Measurements from ENCODE around the gene ANKFN1.

The ANKFN1 gene

GRCh38 chr17:56325313-56326000 lies 172.2 kb downstream of the ANKFN1 start:
- H3K9me3 ChIP-seq (ENCODE audit: control insufficient read depth, insufficient read depth, low read length), result no peaks in the 10 kb centered on the region
- no peaks in the 10 kb centered on the region for H3K36me3 ChIP-seq (ENCODE audit: control insufficient read depth, low read length)
- no peak overlapping the region for H3K4me3 ChIP-seq (ENCODE audit: low read length)
- no peaks in the 10 kb centered on the region for H3F3A ChIP-seq (ENCODE audit: control insufficient read depth, insufficient read depth)
- no peaks in the 10 kb centered on the region for H3K4me1 ChIP-seq (ENCODE audit: control insufficient read depth, low read length)
- no peaks in the 10 kb centered on the region for H3K79me2 ChIP-seq (ENCODE audit: control insufficient read depth, low read length)
- no peaks in the 10 kb centered on the region for H3K9me2 ChIP-seq (replicated peaks; ENCODE audit: control insufficient read depth, low read length)
- H3K4me2 ChIP-seq (ENCODE audit: low read length), result no peak overlapping the region
- H3K27ac ChIP-seq (ENCODE audit: low read depth, low read length), result no peak overlapping the region
- TF ChIP-seq CTCF (IDR thresholded peaks at IDR 0.05; ENCODE audit: low read depth, low read length, poor library complexity, severe bottlenecking) (no peak), EZH2phosphoT487 (IDR thresholded peaks at IDR 0.05; ENCODE audit: borderline replicate concordance, low read length) (no peak)
- H3K27me3 ChIP-seq (ENCODE audit: control insufficient read depth, low read length), result 0 out of 2 replicates have a peak, but pooled peaks cover 3% of the 10 kb centered on the region
- no peaks in the 10 kb centered on the region for H4K20me1 ChIP-seq (ENCODE audit: control insufficient read depth, insufficient read depth, low read depth, low read length)

- Histone ChIP-seq H3K4me1 (ENCODE audit: control insufficient read depth, low read length) (no peaks in the 10 kb centered on the region), H3K27me3 (ENCODE audit: control insufficient read depth, low read length) (0 out of 2 replicates have a peak, but pooled peaks cover 3% of the 10 kb centered on the region), H3K27ac (ENCODE audit: low read depth, low read length) (no peak overlapping the region), H3F3A (ENCODE audit: control insufficient read depth, insufficient read depth) (no peaks in the 10 kb centered on the region), H4K20me1 (ENCODE audit: control insufficient read depth, insufficient read depth, low read depth, low read length) (no peaks in the 10 kb centered on the region), H3K4me3 (ENCODE audit: low read length) (no peak overlapping the region), H3K4me2 (ENCODE audit: low read length) (no peak overlapping the region), H3K79me2 (ENCODE audit: control insufficient read depth, low read length) (no peaks in the 10 kb centered on the region), H3K9me3 (ENCODE audit: control insufficient read depth, insufficient read depth, low read length) (no peaks in the 10 kb centered on the region), H3K9me2 (replicated peaks; ENCODE audit: control insufficient read depth, low read length) (no peaks in the 10 kb centered on the region), H3K36me3 (ENCODE audit: control insufficient read depth, low read length) (no peaks in the 10 kb centered on the region)
- no peak for TF ChIP-seq CTCF (IDR thresholded peaks at IDR 0.05; ENCODE audit: low read depth, low read length, poor library complexity, severe bottlenecking)
- TF ChIP-seq EZH2phosphoT487 (IDR thresholded peaks at IDR 0.05; ENCODE audit: borderline replicate concordance, low read length), result no peak
Observed at GRCh38 chr17:56326001-56326359, 172.7 kb downstream of the ANKFN1 start.

- Histone ChIP-seq H3K36me3 (ENCODE audit: control insufficient read depth, low read length) (no peaks in the 10 kb centered on the region), H3K27me3 (ENCODE audit: control insufficient read depth, low read length) (no peaks in the 10 kb centered on the region), H3K4me2 (ENCODE audit: low read length) (no peak overlapping the region), H3K79me2 (ENCODE audit: control insufficient read depth, low read length) (no peaks in the 10 kb centered on the region), H3K9me3 (ENCODE audit: control insufficient read depth, insufficient read depth, low read length) (no peaks in the 10 kb centered on the region), H3K9me2 (replicated peaks; ENCODE audit: control insufficient read depth, low read length) (no peaks in the 10 kb centered on the region), H4K20me1 (ENCODE audit: control insufficient read depth, insufficient read depth, low read depth, low read length) (no peaks in the 10 kb centered on the region), H3F3A (ENCODE audit: control insufficient read depth, insufficient read depth) (no peaks in the 10 kb centered on the region), H3K4me1 (ENCODE audit: control insufficient read depth, low read length) (no peaks in the 10 kb centered on the region), H3K4me3 (ENCODE audit: low read length) (no peak overlapping the region), H3K27ac (ENCODE audit: low read depth, low read length) (no peak overlapping the region)
- no peak for TF ChIP-seq EZH2phosphoT487 (IDR thresholded peaks at IDR 0.05; ENCODE audit: borderline replicate concordance, low read length)
- no peak for TF ChIP-seq CTCF (IDR thresholded peaks at IDR 0.05; ENCODE audit: low read depth, low read length, poor library complexity, severe bottlenecking)
Observed at GRCh38 chr17:56347639-56348038, 194.4 kb downstream of the ANKFN1 start.

All from DOHH2 (cell line).